Measurements from ENCODE around the gene B3GNT7.
"Not testable (repeated sequence)": the region's sequence is repeated elsewhere in the genome, so short reads cannot be mapped to it uniquely, and the experiment has no call there.

The B3GNT7 gene

GRCh38 chr2:231400681-231401080, 5.2 kb downstream of the B3GNT7 start:
- not testable (repeated sequence) for DNase-seq (ENCODE audit: low read depth, low spot score)

DNA sequence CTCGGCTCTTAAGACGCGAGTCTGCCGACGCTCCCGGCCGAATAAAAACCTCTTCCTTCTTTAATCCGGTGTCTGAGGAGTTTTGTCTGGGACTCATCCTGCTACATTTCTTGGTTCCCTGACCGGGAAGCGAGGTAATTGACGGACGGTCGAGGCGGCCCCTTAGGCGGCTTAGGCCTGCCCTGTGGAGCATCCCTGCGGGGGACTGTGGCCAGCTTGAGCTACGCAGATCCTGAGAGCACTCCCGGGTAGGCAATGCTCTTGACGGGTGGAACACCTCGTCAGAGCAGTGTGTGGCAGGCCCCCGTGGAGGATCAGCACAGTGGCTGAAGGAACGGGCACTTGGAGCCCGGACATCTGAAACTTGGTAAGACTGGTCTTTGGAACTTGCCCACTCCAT, 5.6 kb downstream of the B3GNT7 start:
- not testable (repeated sequence) for DNase-seq (ENCODE audit: low read depth, low spot score)

GRCh38 chr2:231403421-231404182, 8.1 kb downstream of the B3GNT7 start:
- DNase-seq (ENCODE audit: low read depth, low spot score), result not testable (repeated sequence)

- not testable (repeated sequence) for DNase-seq (ENCODE audit: low read depth, low spot score)
These were observed 8.7 kb downstream of the B3GNT7 start for GRCh38 chr2:231404183-231404578.

- DNase-seq (ENCODE audit: low read depth, low spot score), result not testable (repeated sequence)
These were observed 10.3 kb downstream of the B3GNT7 start for GRCh38 chr2:231405601-231406367.

GRCh38 chr2:231407686-231408085, 12.2 kb downstream of the B3GNT7 start:
- not testable (repeated sequence) for DNase-seq (ENCODE audit: low read depth, low spot score)

DNA sequence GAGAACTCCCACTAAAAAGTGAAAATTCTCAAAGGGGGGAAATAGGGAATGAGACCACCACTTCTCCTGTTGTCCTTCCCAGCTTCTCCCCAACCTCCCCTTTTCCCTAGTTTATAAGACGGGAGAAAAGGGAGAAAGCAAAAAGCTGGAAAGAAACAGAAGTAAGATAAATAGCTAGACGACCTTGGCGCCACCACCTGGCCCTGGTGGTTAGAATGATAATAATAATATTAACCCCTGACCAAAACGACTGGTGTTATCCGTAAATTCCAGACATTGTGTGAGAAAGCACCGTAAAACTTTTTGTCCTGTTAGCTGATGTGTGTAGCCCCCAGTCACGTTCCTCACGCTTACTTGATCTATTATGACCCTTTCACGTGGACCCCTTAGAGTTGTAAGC, 12.8 kb downstream of the B3GNT7 start:
- DNase-seq (ENCODE audit: low read depth, low spot score), result not testable (repeated sequence)

DNA sequence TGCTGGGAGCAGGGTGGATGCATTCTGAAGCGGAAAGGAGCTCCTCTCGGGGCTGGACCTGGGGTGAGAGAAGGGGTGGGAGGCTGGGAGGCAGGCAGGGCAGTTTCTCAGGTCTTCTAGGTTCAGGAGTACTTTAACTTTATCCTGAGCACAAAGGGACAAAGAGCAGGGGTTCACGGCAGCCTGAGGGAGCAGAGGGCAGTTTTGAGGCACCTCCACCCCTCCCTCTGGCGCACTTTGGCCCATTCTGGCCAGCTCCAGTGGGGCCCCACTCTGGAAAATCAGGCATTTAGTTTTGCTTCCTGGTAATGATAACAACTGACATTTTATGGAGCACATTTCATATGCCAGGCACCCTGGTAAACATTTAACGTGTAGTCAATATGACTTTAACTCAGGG, 14.3 kb downstream of the B3GNT7 start:
- DNase-seq (ENCODE audit: low read depth, low spot score), result no peak

DNA sequence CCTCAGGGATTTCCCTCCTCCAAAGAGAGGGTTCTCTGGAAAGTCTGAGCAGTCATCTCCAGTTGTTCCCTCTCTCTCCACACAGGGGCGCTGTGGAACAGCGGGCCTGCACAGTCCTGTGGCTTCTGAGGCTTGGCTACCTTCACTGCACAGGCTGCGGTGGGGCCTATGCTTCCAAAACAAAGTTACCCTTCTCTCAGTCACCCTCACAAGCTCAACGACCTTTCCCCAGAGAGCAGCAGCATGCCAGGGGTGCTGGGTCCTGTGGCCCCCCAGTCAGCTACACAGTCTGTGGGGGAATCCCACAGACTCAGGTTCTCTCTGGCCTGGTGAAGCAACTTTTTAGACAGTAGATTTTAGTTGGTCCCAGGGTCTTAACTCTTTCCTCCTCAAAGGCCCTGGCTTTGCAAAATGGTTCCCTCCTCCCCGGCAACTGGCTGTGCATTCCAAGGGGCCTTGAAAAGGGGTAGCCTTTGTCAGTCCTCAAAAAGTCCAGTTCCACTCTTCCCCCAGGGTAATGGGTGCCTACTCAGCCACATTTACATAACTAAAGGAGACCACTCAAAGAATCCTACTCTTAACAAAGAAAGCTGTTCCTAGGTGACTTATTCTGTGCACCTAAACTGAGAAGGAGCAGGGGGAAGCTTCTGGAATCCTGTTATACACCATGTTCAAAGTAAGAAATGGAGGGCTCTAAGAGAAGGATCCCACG, 14.9 kb downstream of the B3GNT7 start:
- peak; percentile 93 for DNase-seq (ENCODE audit: low read depth, low spot score)

GRCh38 chr2:231411237-231411636, 15.7 kb downstream of the B3GNT7 start:
- no peak for DNase-seq (ENCODE audit: low read depth, low spot score)

DNA sequence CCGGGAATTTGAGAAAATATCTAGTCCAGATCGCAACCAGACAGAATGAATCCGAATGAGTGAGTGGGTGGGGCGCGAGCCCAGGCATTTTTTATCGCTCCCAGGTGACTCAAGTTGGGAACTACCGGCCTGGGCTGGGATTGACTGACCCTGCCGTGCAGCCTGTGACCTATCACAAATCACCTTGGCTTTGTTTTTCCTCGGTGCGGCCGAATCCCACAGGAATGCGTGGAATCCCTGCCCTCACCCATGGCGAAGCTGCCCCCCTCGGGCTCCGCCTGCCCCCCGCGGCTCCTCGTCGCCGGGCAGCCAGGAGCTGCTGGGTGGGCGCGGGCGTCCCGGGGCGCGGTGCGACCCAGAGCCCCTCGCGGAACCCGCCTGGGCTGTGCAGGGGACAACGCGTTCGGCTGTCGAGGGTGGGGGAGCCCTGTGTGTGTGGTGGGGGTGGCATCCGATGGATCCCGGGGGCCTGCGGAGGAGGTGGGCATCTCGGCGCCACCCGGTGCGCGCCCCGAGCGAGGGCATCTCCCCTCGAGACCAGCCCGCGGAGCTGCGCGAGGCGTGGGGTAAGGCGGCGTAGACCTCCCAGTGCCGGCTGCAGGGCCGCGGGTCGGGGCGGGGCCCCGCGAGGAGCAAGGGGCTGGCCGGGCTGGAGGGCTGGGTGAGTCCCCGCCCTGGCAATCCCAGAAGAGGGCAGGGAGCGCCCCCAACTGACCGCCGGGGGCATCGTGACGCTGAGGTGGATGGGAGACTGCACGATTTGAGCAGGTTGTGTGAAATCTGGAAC, 16.5 kb downstream of the B3GNT7 start:
- no peak for DNase-seq (ENCODE audit: low read depth, low spot score)

GRCh38 chr2:231412618-231412963, 17.1 kb downstream of the B3GNT7 start:
- no peak for DNase-seq (ENCODE audit: low read depth, low spot score)

GRCh38 chr2:231413456-231413855, 17.9 kb downstream of the B3GNT7 start:
- DNase-seq (ENCODE audit: low read depth, low spot score), result no peak

GRCh38 chr2:231413921-231414476, 18.5 kb downstream of the B3GNT7 start:
- DNase-seq (ENCODE audit: low read depth, low spot score), result no peak

- no peak for DNase-seq (ENCODE audit: low read depth, low spot score)
These were observed 19.5 kb downstream of the B3GNT7 start for GRCh38 chr2:231415029-231415428.

GRCh38 chr2:231418820-231419640, 23.5 kb downstream of the B3GNT7 start:
- no peak for DNase-seq (ENCODE audit: low read depth, low spot score)

DNA sequence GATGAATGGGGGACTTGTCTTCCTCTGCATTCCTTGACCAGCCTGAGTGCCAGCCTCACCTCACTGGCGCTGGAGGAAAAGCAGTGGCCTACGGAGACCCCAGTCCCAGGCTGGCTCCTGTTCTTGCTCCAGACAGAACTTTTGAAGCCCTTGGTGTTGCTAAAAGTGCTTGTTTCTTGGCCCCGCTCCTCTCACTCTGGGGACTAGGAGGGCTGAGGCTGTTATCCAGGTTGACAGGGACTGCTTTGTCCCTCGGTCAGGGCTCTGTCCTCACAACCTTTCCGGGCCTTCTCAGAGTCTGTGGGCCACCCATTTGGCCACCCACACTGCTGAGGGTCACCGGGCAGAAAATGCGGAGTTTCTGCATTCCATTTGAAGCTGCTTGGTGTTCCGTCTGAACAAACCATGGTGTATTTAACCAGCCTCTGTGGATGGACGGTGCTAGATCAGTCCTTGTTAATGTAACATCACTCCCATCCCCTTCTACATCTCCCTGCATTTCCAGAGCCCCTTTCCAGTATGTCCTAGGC, 25.6 kb downstream of the B3GNT7 start:
- DNase-seq (ENCODE audit: low read depth, low spot score), result no peak

GRCh38 chr2:231422056-231422455, 26.5 kb downstream of the B3GNT7 start:
- no peak for DNase-seq (ENCODE audit: low read depth, low spot score)

DNA sequence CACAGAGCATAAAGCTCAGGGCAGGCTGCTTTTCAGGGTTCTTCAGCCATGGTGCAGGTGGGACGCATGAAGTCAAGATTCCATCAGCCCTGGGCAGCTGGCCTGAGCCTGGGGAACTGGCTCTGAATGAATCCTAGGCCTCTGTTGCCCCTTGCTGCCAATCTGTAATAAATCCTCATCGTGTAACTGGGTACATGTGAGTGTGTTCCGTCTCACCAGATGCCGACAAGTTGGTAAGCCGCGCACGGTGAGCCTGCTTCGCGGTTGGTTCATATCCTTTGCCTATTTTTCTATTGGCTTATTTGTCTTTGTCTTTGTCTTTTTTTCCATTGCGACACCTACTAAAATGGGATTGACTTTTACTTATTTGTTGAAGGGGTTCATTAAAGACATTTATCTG, 27.7 kb downstream of the B3GNT7 start:
- no peak for DNase-seq (ENCODE audit: low read depth, low spot score)

- no peak for DNase-seq (ENCODE audit: low read depth, low spot score)
These were observed 29.8 kb downstream of the B3GNT7 start for GRCh38 chr2:231425291-231425810.

Measured in iPS DF 19.7 (cell line).